ENCODE measurements around the gene PIGB.

DNA sequence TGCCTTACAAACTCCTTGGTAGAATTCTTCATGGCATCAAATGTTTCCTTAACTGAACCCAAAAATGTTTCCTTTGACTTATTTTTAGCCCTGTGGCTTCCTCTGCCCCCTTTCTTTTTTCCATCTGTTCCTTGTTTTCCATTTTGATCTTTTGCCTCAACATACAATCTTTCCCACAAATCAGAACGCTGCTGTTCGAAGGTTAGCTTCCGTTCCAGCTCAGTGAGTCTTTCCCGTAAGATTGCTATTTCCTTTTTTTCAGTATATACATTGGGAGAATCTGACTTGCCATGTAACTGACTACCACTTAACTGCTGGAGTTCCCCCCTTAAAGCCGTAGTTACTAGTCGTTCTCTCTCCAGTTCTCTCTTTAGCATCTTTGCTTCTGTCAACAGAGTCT lies 41.2 kb downstream of the PIGB start:
- no peak for TF ChIP-seq EZH2 (IDR thresholded peaks at IDR 0.05; ENCODE audit: low read length, missing control alignments)
- no peak for TF ChIP-seq CTCF (conservative IDR thresholded peaks at IDR 0.05 in 1 of 2, IDR thresholded peaks at IDR 0.05 in 1 of 2; ENCODE audit: low read depth in 1 of 2, low read length in 2 of 2)

Measured in fibroblast of lung (primary cell).